Stomach smooth muscle (tissue), 2 donors: ENCODE measurements around the gene CT45A9.
"Not testable (repeated sequence)": the region's sequence is repeated elsewhere in the genome, so short reads cannot be mapped to it uniquely, and the experiment has no call there.

Experiments
- H3K27ac ChIP-seq: one replicate; pipeline ENCODE4 v1.7.0; 2013; ENCODE audit warnings: mild to moderate bottlenecking, low read length, inconsistent platforms
- H3K27me3 ChIP-seq, 2 donors: one replicate each; pipeline ENCODE4 v1.7.0; 2013; ENCODE audit warnings: low read length in 2 of 2; ENCODE audit not compliant: insufficient read depth in 2 of 2, control insufficient read depth in 1 of 2
- H3K36me3 ChIP-seq, 2 donors: one replicate each; pipeline ENCODE4 v1.7.0; 2013; ENCODE audit warnings: low read length in 2 of 2; ENCODE audit not compliant: control insufficient read depth in 2 of 2, insufficient read depth in 2 of 2
- H3K4me1 ChIP-seq: one replicate; pipeline ENCODE4 v1.7.0; 2013; ENCODE audit warnings: low read length; ENCODE audit not compliant: control insufficient read depth, insufficient read depth
- H3K4me3 ChIP-seq, 2 donors: one replicate each; pipeline ENCODE4 v1.7.0; 2013; ENCODE audit warnings: low read length in 2 of 2
- H3K9ac ChIP-seq, 2 donors: one replicate each; pipeline ENCODE4 v1.7.0; 2013; ENCODE audit warnings: low read length in 2 of 2, mild to moderate bottlenecking in 1 of 2
- H3K9me3 ChIP-seq, 2 donors: one replicate each; pipeline ENCODE4 v1.7.0; 2013; ENCODE audit warnings: low read length in 2 of 2; ENCODE audit not compliant: control insufficient read depth in 2 of 2
- donor health status: healthy.
- donor health status: Pancreatic carcinoma.

The CT45A9 gene

DNA sequence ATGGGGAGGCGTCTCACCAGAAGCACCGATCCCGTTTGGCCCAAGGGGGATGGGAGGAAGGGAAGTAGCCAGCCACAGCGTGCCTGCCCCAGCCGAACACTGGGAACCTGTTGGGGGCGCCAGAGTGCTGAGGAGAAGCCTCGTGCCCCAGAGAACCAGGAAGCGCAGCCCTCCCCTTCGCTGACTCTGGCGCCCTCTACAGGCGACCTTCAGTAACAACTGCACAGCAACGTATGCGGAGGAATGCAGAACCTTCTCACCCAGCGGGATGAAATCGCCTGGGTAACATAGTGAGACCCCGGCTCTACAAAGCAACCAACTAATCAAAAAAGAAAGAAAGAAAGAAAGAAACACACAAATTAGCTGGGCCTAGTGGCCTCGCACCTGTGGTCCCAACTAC is 34.4 kb downstream of the CT45A9 start, which contains the start of gene CT45A7:
CT45A7 (minus strand) TSS at position 101 of the 400 bp plus-strand sequence. CDS start 3,747 bp downstream, outside the sequence.
- not testable (repeated sequence) for H3K9ac ChIP-seq, H3K36me3 ChIP-seq, H3K27ac ChIP-seq, H3K4me3 ChIP-seq, H3K27me3 ChIP-seq, H3K9me3 ChIP-seq, H3K4me1 ChIP-seq

DNA sequence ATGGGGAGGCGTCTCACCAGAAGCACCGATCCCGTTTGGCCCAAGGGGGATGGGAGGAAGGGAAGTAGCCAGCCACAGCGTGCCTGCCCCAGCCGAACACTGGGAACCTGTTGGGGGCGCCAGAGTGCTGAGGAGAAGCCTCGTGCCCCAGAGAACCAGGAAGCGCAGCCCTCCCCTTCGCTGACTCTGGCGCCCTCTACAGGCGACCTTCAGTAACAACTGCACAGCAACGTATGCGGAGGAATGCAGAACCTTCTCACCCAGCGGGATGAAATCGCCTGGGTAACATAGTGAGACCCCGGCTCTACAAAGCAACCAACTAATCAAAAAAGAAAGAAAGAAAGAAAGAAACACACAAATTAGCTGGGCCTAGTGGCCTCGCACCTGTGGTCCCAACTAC is 51.7 kb downstream of the CT45A9 start, which contains the start of gene CT45A2:
CT45A2 (minus strand) TSS at position 101 of the 400 bp plus-strand sequence. CDS start 3,747 bp downstream, outside the sequence.
- H3K9me3 ChIP-seq, H3K27ac ChIP-seq, H3K4me3 ChIP-seq, H3K4me1 ChIP-seq, H3K9ac ChIP-seq, H3K27me3 ChIP-seq, H3K36me3 ChIP-seq: not testable (repeated sequence)
